WTC11 (cell line): ENCODE results near the gene OXNAD1. TPM values are rescaled to one million over a fixed set of nuclear protein-coding genes. Genes with fewer than 3 reads are reported as not detected.

ENCODE experiments used
- ATAC-seq: fragments of 200-7000 bp; cut with Tn5 transposase; 2 replicates; pipeline ENCODE4 v1.10.0; 2021; ENCODE audit warnings: mild to moderate bottlenecking, moderate library complexity
- CTCF ChIA-PET: fragments of 300-600 bp; sonication (Branson Sonifier 250); formaldehyde crosslinking; loops from one replicate; lab custom pipeline; 2021; ENCODE audit warnings: antibody characterized with exemption; lab: Charles Lee
- POLR2A ChIA-PET: fragments of 350-600 bp; sonication (Branson Sonifier 250); formaldehyde crosslinking; loops from one replicate; lab custom pipeline; 2021; ENCODE audit warnings: antibody characterized with exemption; lab: Charles Lee
- DNase-seq: peaks from one replicate; pipeline ENCODE4 v3.0.0; 2021; ENCODE audit warnings: low spot score
- H3K27ac Mint-ChIP-seq: 2 replicates; pipeline ENCODE4 v1.8.0; 2021; ENCODE audit warnings: mixed read lengths
- H3K27me3 Mint-ChIP-seq: 2 replicates; pipeline ENCODE4 v1.8.0; 2021; ENCODE audit warnings: low read depth, mild to moderate bottlenecking, moderate library complexity, mixed read lengths
- H3K36me3 Mint-ChIP-seq: 2 replicates; pipeline ENCODE4 v1.8.0; 2021; ENCODE audit warnings: mixed read lengths
- H3K4me1 Mint-ChIP-seq: 2 replicates; pipeline ENCODE4 v1.8.0; 2022; ENCODE audit warnings: mixed read lengths
- H3K4me3 Mint-ChIP-seq: 2 replicates; pipeline ENCODE4 v1.8.0; 2021; ENCODE audit warnings: mild to moderate bottlenecking, moderate library complexity, mixed read lengths
- H3K9me3 Mint-ChIP-seq: 2 replicates; pipeline ENCODE4 v1.8.0; 2021; ENCODE audit warnings: mixed read lengths
- AR ChIP-seq: fragments of 250-450 bp; sonication (Bioruptor Pico); IDR thresholded peaks from 2 replicates; pipeline ENCODE4 v1.9.0; 2021; ENCODE audit warnings: mild to moderate bottlenecking
- CBFB ChIP-seq: sonication (generic); formaldehyde crosslinking; IDR thresholded peaks from 2 replicates; pipeline ENCODE4 v1.8.1; 2022; ENCODE audit warnings: mild to moderate bottlenecking, low read depth, missing genetic modification reagents
- CDX4 ChIP-seq: fragments of 250-450 bp; sonication (Bioruptor Pico); IDR thresholded peaks from 2 replicates; pipeline ENCODE4 v1.9.0; 2021; ENCODE audit warnings: moderate library complexity, mild to moderate bottlenecking, inconsistent platforms, borderline replicate concordance
- CTCF ChIP-seq: fragments of 200-600 bp; IDR thresholded peaks from 2 replicates; pipeline ENCODE4 v1.8.0; 2022; ENCODE audit warnings: antibody characterized with exemption
- E2F5 ChIP-seq: sonication (generic); formaldehyde crosslinking; IDR thresholded peaks from 2 replicates; pipeline ENCODE4 v1.8.1; 2022; ENCODE audit warnings: mild to moderate bottlenecking, moderate library complexity, missing genetic modification reagents
- GTF2I ChIP-seq: fragments of 250-450 bp; sonication (Bioruptor Pico); conservative IDR thresholded peaks from 2 replicates; pipeline ENCODE4 v1.4.0; 2021; ENCODE audit warnings: mild to moderate bottlenecking
- HMGXB4 ChIP-seq: sonication (generic); formaldehyde crosslinking; IDR thresholded peaks from 2 replicates; pipeline ENCODE4 v1.8.1; 2023; ENCODE audit warnings: mild to moderate bottlenecking, moderate library complexity, missing genetic modification reagents
- NFATC4 ChIP-seq: fragments of 250-450 bp; sonication (Bioruptor Pico); IDR thresholded peaks from 2 replicates; pipeline ENCODE4 v1.9.0; 2021; ENCODE audit warnings: mild to moderate bottlenecking
- NFE2L1 ChIP-seq: sonication (generic); formaldehyde crosslinking; IDR thresholded peaks from 2 replicates; pipeline ENCODE4 v1.8.1; 2023; ENCODE audit warnings: missing genetic modification reagents
- NR3C1 ChIP-seq: sonication (generic); formaldehyde crosslinking; conservative IDR thresholded peaks from 2 replicates; pipeline ENCODE4 v1.8.1; 2023; ENCODE audit warnings: low read depth, mild to moderate bottlenecking, missing genetic modification reagents
- OVOL2 ChIP-seq: fragments of 250-450 bp; sonication (Bioruptor Pico); IDR thresholded peaks from 2 replicates; pipeline ENCODE4 v1.9.0; 2021; ENCODE audit warnings: mild to moderate bottlenecking, borderline replicate concordance
- SMAD3 ChIP-seq: sonication (generic); formaldehyde crosslinking; IDR thresholded peaks from 2 replicates; pipeline ENCODE4 v1.8.0; 2022; ENCODE audit warnings: missing genetic modification reagents, mild to moderate bottlenecking, borderline replicate concordance
- STAT6 ChIP-seq: sonication (generic); formaldehyde crosslinking; conservative IDR thresholded peaks from 2 replicates; pipeline ENCODE4 v1.8.1; 2023; ENCODE audit warnings: mild to moderate bottlenecking, low read depth, missing genetic modification reagents, moderate library complexity
- TP53 ChIP-seq: sonication (generic); formaldehyde crosslinking; IDR thresholded peaks from 2 replicates; pipeline ENCODE4 v1.8.1; 2023; ENCODE audit warnings: mild to moderate bottlenecking, missing genetic modification reagents
- ZBTB21 ChIP-seq: sonication (generic); formaldehyde crosslinking; IDR thresholded peaks from 2 replicates; pipeline ENCODE4 v1.8.1; 2023; ENCODE audit warnings: mild to moderate bottlenecking, missing genetic modification reagents, borderline replicate concordance
- ZNF138 ChIP-seq: sonication (generic); formaldehyde crosslinking; conservative IDR thresholded peaks from 2 replicates; pipeline ENCODE4 v1.8.1; 2022; ENCODE audit warnings: mild to moderate bottlenecking, moderate library complexity, missing genetic modification reagents
- ZNF396 ChIP-seq: fragments of 250-450 bp; sonication (Bioruptor Pico); IDR thresholded peaks from 2 replicates; pipeline ENCODE4 v1.8.0; 2021; ENCODE audit warnings: mild to moderate bottlenecking, moderate library complexity, borderline replicate concordance
- total RNA-seq: library from RNA; stranded (reverse); gene quantifications from 3 replicates; pipeline ENCODE4 v1.2.3, GENCODE V29; 2021

Gene OXNAD1
- total RNA-seq, 1 experiment from 2014 or later: 21.7 TPM

DNA sequence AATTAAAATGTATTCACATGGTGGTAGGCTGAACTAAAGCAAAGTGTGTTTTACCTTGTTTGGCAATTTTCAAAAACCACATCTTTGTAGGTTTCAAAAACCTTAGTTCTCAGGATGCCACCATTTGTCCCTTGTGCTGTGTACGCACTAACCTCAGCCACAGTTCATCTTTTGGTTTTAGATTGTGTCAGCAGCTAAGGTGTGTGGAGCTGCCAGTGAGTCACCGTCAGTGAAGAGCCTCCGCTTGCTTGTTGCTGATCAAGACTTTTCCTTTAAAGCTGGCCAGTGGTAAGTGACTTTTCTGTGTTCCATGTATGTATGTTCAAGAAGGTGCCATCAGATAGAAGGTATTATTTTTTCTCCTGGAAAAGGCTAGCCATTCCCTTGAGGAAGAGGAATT lies 21.1 kb downstream of the OXNAD1 start:
- H3K4me1 Mint-ChIP-seq: no peaks in the 10 kb centered on the region
- no peak for DNase-seq
- H3K36me3 Mint-ChIP-seq: peaks cover 16% of the 10 kb centered on the region
- ATAC-seq: no peak
- ChIA-PET POLR2A (no interaction called here), CTCF (interaction anchor here (0.6 kb wide), 1 partner anchor 18 kb away, joined by 4 read pairs; no protein-coding TSS in a partner anchor)
- no peaks in the 10 kb centered on the region for H3K27me3 Mint-ChIP-seq
- no peaks in the 10 kb centered on the region for H3K9me3 Mint-ChIP-seq
- no peak overlapping the region for H3K4me3 Mint-ChIP-seq
- no peak overlapping the region for H3K27ac Mint-ChIP-seq
- TF ChIP-seq NR3C1: no peak
- no peak for TF ChIP-seq OVOL2 (CRISPR knock-in tag)
- TF ChIP-seq NFE2L1 (CRISPR knock-in tag): no peak
- TF ChIP-seq CBFB: no peak
- no peak for TF ChIP-seq E2F5 (CRISPR knock-in tag)
- TF ChIP-seq AR (CRISPR knock-in tag): no peak
- TF ChIP-seq CDX4 (CRISPR knock-in tag): no peak
- no peak for TF ChIP-seq CTCF
- TF ChIP-seq NFATC4 (CRISPR knock-in tag): no peak
- no peak for TF ChIP-seq SMAD3 (CRISPR knock-in tag)
- TF ChIP-seq ZNF396 (CRISPR knock-in tag): no peak
- TF ChIP-seq STAT6 (CRISPR knock-in tag): no peak
- TF ChIP-seq ZNF138: no peak

- no peak for DNase-seq
- no peak for ATAC-seq
- TF ChIP-seq HMGXB4 (no peak), GTF2I (no peak), AR (CRISPR knock-in tag) (no peak), NFATC4 (CRISPR knock-in tag) (no peak), ZBTB21 (CRISPR knock-in tag) (no peak), TP53 (no peak)
- Mint-ChIP-seq H3K27ac (no peak overlapping the region), H3K4me1 (no peaks in the 10 kb centered on the region), H3K27me3 (no peaks in the 10 kb centered on the region), H3K9me3 (no peaks in the 10 kb centered on the region), H3K4me3 (no peak overlapping the region), H3K36me3 (peaks cover 20% of the 10 kb centered on the region)
- CTCF ChIA-PET: interaction anchor here (0.6 kb wide), 1 partner anchor 19 kb away, joined by 4 read pairs; no protein-coding TSS in a partner anchor
- POLR2A ChIA-PET: no interaction called here
Observed at GRCh38 chr3:16286751-16287543, 21.9 kb downstream of the OXNAD1 start.
